ENCODE data around the gene RTP3.

RTP3 gene

DNA sequence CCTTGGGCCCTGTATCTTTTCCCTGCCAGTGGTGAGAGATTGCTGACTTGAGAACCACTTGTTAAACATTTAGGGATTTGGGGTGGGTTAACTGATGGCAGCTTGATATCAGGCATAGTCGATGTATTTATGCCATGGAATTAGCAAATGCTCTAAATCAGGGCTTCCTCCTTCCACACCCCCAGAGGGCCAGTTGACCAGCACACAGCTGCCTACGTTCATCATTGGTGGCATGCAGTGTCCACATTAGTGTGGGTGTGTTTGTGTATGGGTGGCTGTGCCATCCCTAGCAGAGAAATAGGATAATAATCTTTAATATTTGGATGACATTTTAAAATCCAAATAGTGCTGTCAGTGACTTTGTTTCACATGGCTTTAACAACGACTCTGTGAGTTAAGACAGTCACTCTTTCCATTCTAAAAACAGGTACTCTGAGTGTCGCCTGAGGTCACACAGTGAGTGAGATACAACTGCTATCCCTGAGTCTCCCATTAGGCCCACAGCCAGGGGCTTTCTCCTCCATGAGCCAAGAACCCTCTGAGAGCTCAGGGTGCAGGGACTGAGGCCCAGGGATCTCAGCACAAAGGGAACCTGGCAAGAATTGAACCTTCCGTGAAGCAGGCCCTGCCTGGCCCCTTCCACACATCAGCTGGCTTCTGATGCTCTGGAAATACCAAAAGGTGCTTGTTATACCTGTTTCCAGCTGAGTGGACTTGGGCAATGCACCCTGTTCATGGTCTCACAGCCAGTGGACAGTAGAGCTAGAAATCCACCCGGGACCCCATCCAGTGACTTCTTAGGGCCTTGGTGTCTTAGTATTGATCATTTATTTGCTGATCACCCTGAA lies 28.8 kb upstream of the RTP3 start:
- no peak for DNase-seq (ENCODE audit: low read depth in 1 of 2, low spot score in 1 of 2)

GRCh38 chr3:46469680-46470357 lies 28.0 kb upstream of the RTP3 start:
- DNase-seq (ENCODE audit: low read depth in 1 of 2, low spot score in 1 of 2) = no peak

DNA sequence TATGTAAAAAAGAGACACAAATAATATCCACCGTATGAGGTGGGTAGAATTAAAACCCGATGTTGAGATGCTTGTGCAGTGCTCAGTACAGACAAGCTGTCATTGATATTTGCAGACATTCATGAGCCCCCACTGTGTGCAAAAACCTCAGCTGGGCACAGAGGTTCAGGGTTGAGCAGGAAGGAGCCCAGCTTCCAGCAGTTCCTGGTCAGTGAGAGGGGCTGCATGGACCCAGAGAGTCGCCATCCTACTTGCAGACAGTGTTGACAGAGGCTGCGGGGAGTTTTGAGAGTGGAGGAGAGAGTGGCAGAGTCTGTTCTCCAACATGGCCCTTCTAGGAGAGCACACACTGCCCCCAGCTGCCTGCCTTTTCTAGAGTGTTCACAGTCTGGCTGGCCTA lies 26.9 kb upstream of the RTP3 start:
- no peak for DNase-seq (ENCODE audit: low read depth in 1 of 2, low spot score in 1 of 2)

DNA sequence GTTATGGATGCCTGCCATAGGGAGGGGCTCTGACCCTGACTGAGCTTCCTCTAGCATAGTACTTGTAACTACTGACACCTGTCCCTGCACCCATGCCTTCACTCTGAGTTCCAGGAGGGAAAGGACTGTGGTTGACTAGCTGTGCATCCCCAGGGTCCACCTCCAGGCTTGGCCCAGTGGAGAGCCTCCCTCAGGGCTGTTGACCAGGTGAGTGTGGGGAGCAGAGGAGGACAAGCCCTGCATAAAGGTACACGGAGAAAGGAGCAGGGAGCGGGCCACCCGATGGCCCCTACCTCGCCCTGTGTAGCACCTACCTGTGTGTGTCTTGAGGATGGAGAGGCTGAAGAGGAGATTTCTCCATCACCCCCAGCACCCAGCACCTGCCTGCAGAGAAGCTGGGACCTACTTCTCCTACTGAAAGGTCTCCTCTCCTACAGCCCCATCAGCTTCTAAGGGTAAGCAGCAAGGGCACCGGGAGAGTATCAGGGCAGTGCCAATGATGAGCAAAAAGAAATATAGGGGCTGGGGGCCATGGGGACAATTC lies 26.3 kb upstream of the RTP3 start:
- DNase-seq (ENCODE audit: low read depth in 1 of 2, low spot score in 1 of 2) = no peak

DNA sequence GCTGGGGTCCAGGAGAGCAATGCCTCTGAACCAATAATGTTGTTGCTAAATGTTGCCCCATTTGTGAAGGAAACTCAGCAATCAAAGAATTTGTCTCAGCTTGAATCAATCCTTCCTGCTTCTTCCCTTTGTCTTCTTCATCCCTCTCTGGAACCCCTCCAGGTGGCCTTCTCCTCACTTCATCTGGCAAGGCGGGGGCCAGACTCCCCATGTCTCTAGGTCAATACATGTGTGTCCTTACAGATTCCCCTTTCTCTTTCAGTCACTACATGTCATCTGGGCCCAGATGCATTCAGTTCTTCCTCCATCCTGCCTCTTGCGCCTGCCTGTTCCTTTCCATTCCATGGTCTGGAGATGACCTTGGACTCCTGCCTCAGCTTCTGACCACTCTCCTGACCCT lies 25.0 kb upstream of the RTP3 start:
- no peak for DNase-seq (ENCODE audit: low read depth in 1 of 2, low spot score in 1 of 2)

DNA sequence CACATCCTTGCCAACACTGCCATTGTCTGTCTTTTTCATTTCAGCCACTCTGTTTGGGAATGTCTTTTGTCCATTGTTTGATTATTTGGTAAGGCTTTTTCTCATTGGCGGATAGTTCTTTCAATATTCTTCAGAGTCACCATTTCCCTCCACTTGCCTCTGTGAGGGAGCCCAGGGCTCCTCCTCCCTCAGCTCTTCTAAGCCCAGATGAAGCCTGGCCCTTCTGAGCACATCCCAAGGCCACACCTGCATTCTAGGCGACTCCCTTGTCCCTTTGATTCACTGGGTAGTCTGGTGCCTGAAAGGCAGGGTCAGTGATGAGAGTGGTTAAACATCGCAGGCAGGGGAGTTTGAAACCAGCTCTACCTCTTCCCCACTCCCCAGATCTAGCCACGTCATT lies 20.6 kb upstream of the RTP3 start:
- no peak for DNase-seq (ENCODE audit: low read depth in 1 of 2, low spot score in 1 of 2)

- DNase-seq (ENCODE audit: low read depth in 1 of 2, low spot score in 1 of 2) = no peak
Measured at GRCh38 chr3:46477756-46478155, 20.0 kb upstream of the RTP3 start.

- no peak for DNase-seq (ENCODE audit: low read depth in 1 of 2, low spot score in 1 of 2)
Measured at GRCh38 chr3:46478341-46478740, 19.4 kb upstream of the RTP3 start.

DNA sequence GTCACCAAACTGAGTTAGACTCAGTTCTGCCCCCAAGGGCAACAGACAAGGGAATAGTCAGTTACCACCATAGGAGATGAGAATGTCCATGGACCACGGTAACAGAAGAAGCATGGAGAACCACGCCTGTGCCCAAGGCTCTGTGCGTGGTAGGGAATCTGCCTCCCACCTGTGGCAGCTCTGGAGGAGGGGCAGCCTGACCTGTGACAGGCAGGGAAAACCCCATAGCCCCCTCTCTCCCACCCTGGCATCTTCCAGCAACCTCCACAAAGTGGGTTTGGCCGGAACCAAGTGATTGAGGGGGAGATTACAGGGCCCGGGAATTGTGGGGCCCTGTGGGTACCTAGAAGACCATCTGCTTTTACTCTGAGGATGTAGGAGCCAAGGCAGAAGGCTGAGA lies 18.8 kb upstream of the RTP3 start:
- DNase-seq (ENCODE audit: low read depth in 1 of 2, low spot score in 1 of 2) = no peak

DNA sequence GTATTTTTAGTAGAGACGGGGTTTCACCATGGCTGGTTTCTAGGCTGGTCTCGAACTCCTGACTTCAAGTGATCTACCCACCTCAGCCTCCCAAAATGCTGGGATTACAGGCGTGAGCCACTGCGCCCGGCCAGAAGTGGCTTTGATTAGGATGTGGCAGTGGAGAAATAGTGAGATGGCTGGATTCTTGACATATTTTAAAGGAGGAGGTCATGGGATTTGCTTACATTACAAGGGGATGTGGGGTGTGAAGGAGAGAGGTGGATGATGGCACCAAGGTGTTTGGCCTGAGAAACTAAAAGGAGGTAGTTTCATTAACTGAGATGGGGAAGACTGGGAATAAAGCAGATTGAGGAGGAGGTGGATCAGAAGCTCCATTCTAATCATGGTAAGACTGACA lies 18.1 kb upstream of the RTP3 start:
- no peak for DNase-seq (ENCODE audit: low read depth in 1 of 2, low spot score in 1 of 2)

DNA sequence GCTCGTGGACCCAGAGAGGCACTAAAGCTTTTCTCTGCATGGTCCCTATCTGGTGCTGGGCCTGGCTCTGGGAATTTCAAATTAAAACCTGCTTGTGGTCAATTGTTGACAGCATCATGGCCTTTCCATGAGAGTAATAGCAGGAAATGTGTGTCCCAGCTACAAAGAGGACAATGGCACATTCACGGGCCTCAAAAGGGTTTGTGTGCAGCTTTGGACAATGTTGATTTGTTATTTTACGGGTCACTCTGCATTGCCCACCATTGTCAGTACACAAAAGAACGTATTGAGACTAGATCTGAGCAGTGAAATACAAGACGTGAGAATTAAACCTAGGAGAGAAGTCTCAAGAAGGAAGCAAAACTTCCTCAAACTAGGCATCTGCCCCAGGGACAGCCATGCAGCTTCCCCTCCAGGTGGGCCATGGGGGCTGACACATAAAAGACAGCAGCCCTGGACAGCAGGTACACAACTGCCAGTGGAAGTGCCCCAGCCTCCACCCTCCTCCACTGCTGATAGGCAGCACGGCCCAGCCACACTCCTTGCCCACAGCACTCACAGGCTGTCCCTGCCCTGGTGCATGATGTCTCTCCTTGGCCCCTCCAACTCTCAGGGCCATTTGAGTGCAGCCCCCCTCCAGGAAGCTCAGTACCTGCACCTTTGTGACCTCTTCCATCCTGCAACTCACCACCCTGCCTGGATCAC lies 17.1 kb upstream of the RTP3 start:
- DNase-seq (ENCODE audit: low read depth in 1 of 2, low spot score in 1 of 2) = no peak

DNA sequence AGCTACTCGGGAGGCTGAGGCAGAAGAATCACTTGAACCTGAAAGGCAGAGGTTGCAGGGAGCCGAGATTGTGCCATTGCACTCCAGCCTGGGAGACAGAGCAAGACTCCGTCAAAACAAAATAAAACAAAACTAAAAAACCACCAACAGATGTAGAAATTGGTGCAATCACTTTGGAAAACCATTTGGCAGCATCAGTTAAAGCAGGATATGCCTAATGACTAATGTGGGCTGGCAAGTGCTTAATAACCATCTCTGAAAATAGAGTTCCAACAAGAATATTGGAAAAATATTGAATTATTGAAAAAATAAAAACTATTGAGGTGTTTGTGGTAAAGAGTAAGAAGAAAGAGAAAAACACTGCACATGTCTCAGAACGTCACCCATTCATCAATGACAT lies 16.1 kb upstream of the RTP3 start:
- no peak for DNase-seq (ENCODE audit: low read depth in 1 of 2, low spot score in 1 of 2)

GRCh38 chr3:46482632-46483350 lies 15.0 kb upstream of the RTP3 start:
- DNase-seq (ENCODE audit: low read depth in 1 of 2, low spot score in 1 of 2) = no peak

DNA sequence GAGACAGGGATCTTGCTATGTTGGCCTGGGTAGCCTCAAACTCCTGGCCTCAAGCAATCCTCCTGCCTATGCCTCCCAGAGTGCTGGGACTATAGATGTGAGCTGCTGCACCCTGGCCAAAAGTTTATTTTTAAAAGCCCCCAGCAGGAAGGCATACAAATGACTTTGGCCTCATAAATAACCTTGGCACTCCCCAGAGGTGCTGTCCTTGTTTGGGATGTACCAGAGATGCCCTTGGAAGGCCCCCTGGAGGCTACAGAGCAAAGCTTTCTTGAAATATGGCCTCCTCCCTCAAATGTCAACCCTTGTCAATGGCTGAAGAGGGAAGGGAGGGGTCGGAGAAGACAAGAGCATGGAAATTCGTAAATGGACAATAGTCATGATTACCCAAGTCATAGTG lies 14.0 kb upstream of the RTP3 start:
- no peak for DNase-seq (ENCODE audit: low read depth in 1 of 2, low spot score in 1 of 2)

- DNase-seq (ENCODE audit: low read depth in 1 of 2, low spot score in 1 of 2) = no peak
Measured at GRCh38 chr3:46484388-46484787, 13.4 kb upstream of the RTP3 start.

- no peak for DNase-seq (ENCODE audit: low read depth in 1 of 2, low spot score in 1 of 2)
Measured at GRCh38 chr3:46484911-46485778, 12.6 kb upstream of the RTP3 start.

DNA sequence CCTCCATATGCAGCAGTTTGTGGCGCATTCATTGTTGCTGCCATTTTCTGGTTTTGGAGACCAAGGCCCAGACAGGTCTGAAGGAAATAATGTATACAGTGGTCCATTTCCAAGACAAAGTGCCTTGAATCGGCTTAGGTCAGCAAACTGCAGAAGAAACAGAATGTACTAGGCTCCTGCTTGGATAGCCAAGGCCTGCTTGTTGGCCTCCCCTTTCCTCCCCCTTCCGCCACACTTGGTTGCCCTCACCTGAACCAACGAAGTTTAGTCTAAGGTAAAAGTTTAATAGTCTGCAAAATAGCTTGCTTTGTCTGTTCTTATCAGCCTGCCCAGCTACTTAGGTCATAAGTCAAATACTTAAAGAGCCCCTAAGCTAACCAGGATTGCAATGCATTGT lies 12.0 kb upstream of the RTP3 start:
- no peak for DNase-seq (ENCODE audit: low read depth in 1 of 2, low spot score in 1 of 2)

GRCh38 chr3:46488735-46489361 lies 8.9 kb upstream of the RTP3 start:
- DNase-seq (ENCODE audit: low read depth in 1 of 2, low spot score in 1 of 2) = peak; percentile 87

DNA sequence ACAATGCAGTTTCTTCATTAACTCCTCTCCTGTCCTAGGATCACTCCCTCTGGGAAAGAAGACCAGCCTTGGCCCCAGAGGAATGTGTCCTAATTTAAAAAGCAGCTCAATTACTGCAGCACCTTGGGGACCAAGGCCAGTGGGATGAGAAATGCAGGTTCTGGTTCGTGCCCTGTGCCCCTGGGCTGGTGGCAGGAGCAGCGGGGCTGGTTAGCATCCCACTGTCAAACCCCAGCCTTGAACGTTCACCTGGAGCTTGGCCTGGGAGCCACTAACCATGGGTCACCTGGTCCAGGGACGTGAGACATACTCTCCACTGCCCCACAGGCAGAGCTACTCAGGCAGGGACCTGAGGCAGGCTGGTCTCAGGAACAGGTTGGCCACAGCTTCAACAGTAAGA lies 8.4 kb upstream of the RTP3 start:
- no peak for DNase-seq (ENCODE audit: low read depth in 1 of 2, low spot score in 1 of 2)

- no peak for DNase-seq (ENCODE audit: low read depth in 1 of 2, low spot score in 1 of 2)
Measured at GRCh38 chr3:46489875-46490274, 7.9 kb upstream of the RTP3 start.

Data from stimulated activated CD4-positive, alpha-beta T cell treated with anti-CD3 and anti-CD28 coated beads, Interleukin-15, amount 100 ng/mL, for 1 hour (primary cell).